ENCODE data around the gene TELO2. TPM values are rescaled to one million over a fixed set of nuclear protein-coding genes. Genes with fewer than 3 reads are reported as not detected.

TELO2 gene
- total RNA-seq, 1 donor from 2014 or later: 19.1 TPM

- no peak for DNase-seq (ENCODE audit: low read depth, low spot score)
Observed at GRCh38 chr16:1518626-1519135, 25.5 kb downstream of the TELO2 start.

GRCh38 chr16:1519831-1520230, 26.7 kb downstream of the TELO2 start:
- no peak for DNase-seq (ENCODE audit: low read depth, low spot score)

GRCh38 chr16:1520461-1520860, 27.3 kb downstream of the TELO2 start:
- DNase-seq (ENCODE audit: low read depth, low spot score): no peak

GRCh38 chr16:1523581-1524245, 30.6 kb downstream of the TELO2 start:
- no peak for DNase-seq (ENCODE audit: low read depth, low spot score)

- DNase-seq (ENCODE audit: low read depth, low spot score): no peak
Observed at GRCh38 chr16:1524366-1524765, 31.2 kb downstream of the TELO2 start.

- DNase-seq (ENCODE audit: low read depth, low spot score): no peak
Observed at GRCh38 chr16:1525871-1526607, 32.9 kb downstream of the TELO2 start.

- no peak for DNase-seq (ENCODE audit: low read depth, low spot score)
Observed at GRCh38 chr16:1526608-1527555, 33.7 kb downstream of the TELO2 start.

- DNase-seq (ENCODE audit: low read depth, low spot score): no peak
Observed at GRCh38 chr16:1527836-1528811, 35.0 kb downstream of the TELO2 start.

- no peak for DNase-seq (ENCODE audit: low read depth, low spot score)
Observed at GRCh38 chr16:1528921-1529537, 35.9 kb downstream of the TELO2 start.

- DNase-seq (ENCODE audit: low read depth, low spot score): no peak
Observed at GRCh38 chr16:1530349-1530882, 37.3 kb downstream of the TELO2 start.

GRCh38 chr16:1530883-1531637, 37.9 kb downstream of the TELO2 start:
- DNase-seq (ENCODE audit: low read depth, low spot score): no peak

GRCh38 chr16:1531638-1531910, 38.4 kb downstream of the TELO2 start:
- no peak for DNase-seq (ENCODE audit: low read depth, low spot score)

GRCh38 chr16:1532081-1532760, 39.1 kb downstream of the TELO2 start:
- no peak for DNase-seq (ENCODE audit: low read depth, low spot score)

GRCh38 chr16:1532771-1533170, 39.6 kb downstream of the TELO2 start:
- DNase-seq (ENCODE audit: low read depth, low spot score): no peak

- peak; percentile 47 for DNase-seq (ENCODE audit: low read depth, low spot score)
Observed at GRCh38 chr16:1533443-1533951, 40.3 kb downstream of the TELO2 start, which contains the start of gene TMEM204. TSS of gene TMEM204 (plus strand) at chr16:1533666. CDS start at chr16:1534276, 610 bp downstream.

- no peak for DNase-seq (ENCODE audit: low read depth, low spot score)
Observed at GRCh38 chr16:1534021-1535020, 41.2 kb downstream of the TELO2 start.
